CD4-positive, alpha-beta T cell treated with Interleukin-4 for 4 hours (primary cell): ENCODE data around the gene SNF8.

Source experiments
- DNase-seq: peaks from one replicate; pipeline ENCODE4 v3.0.0-alpha.2; 2020

The SNF8 gene

GRCh38 chr17:48883171-48883570 is 61.5 kb downstream of the SNF8 start:
- no peak for DNase-seq

GRCh38 chr17:48882272-48882671 is 62.4 kb downstream of the SNF8 start:
- no peak for DNase-seq
